ENCODE results near the gene NBEA.
"Not testable (repeated sequence)": the region's sequence is repeated elsewhere in the genome, so short reads cannot be mapped to it uniquely, and the experiment has no call there.

NBEA gene

GRCh38 chr13:35408285-35408684 is 466.2 kb downstream of the NBEA start:
- not testable (repeated sequence) for DNase-seq

DNA sequence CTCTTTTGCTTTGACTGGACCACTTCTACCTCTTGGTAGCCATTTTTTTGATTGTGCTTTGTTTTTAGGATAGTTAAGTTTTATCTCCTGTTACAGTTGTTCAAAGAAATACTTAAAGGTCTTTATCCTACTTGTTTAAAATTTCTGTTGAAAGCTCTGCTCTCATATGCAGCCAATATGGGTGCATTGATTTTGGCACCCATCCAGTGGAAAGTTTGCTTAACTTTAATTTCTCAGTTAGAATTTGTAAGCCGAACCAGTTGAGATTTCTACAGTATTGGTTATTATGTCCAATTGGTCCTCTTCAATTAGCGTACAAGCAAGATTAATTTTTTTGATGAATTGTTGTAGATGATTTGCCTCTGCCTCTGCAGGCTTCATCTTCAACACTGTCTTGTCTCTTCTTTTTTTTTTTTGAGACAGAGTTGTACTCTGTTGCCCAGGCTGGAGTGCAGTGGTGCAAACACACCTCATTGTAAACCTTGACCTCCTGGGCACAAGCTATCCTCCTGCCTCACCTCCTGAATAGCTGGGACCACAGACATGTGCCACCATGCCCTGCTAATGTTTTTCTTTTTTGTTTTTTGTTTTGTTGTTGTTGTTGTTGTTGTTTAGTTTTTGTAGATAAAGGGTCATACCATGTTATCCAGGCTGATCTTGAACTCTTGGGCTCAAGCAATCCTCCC is 469.1 kb downstream of the NBEA start:
- DNase-seq = no peak

DNA sequence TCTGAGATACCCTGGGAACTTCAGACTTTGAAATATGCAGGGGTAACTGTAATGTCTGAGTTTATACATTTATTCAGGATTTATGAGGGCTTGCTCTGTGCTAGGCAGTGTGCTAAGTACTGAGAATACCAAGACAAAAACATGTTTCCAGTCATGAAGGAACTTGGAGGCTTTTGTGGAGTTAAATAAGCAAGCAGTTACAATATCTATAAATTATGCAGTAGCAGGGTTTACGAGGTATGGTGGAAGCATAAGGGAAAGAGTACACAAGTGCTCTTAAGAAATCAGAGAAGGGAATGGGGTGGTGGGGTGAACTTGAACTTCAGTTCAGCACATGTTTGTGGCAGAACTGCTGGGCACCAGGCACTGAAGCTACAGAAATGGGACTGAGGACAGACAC is 506.4 kb downstream of the NBEA start:
- no peak for DNase-seq

DNA sequence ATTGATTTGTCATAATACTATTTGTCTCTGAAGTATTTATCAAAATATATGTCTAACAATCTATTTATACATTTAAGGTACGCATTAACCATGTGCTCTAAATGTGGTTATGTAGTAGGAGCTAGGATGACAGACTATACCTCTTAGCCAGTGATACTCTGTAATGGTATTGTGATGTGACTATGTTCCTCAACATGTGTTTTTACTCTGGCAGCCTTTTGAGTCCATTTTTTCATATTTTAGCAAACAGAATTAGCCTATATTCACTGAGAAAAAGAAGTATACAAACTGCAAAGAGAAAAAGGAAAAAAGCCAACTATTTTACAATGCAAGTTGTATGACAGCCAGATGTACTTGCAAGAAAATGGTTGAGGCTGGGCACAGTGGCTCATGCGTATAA is 507.8 kb downstream of the NBEA start:
- DNase-seq = no peak

GRCh38 chr13:35455022-35455421 is 513.0 kb downstream of the NBEA start:
- no peak for DNase-seq

DNA sequence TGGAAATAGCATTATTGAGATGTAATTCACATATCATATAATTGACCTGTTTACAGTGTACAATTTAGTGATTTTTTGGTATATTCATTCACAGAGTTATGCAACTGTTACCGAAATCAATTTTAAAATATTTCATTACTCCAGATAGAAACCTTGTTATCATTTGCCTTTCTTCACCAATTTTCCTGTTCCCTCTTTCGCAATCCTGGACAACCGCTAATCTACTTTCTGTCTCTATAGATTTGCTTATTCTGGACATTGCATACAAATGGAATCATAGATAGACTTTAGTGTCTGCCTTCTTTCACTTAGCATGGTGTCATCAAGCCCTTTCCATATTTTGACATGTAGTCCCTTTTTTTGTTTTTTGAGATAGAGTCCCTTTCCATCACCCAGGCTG is 515.2 kb downstream of the NBEA start:
- DNase-seq = no peak

DNA sequence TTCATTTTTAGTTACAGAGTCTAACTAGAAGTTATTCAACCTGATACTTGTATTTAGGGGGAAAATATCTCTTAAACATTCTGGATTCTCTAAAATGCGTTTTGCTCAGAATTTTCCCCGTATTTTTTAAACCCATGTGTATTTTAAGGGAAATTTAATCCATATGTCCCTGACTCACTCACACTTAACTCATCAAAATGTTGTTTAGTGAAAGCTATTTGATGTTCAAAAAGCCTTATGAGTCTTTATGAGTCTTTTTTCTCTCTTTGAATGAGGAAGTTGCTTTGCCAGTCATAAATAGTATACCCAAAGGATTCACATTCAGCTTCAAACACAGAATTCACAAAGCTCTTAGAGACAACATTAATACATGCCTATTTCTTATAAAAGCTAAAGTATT is 518.0 kb downstream of the NBEA start:
- no peak for DNase-seq

DNA sequence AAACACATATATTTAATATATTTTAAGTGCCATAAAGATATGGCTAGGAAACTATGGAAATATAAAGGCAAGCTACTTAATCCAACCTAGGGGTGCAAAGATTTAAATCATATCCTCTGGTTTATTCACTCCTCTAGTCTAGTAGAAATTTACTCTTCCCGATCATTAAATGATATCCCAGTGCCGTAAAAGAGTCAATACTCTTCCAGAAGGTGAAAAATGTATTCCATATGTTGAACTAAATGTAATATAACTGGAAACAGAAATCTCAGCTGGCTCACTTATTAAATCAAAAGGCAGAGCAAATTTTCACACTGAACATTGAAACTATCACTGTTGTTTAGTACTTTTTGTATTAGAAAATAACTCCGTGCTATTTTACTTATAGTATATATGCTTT is 523.3 kb downstream of the NBEA start:
- DNase-seq = no peak

DNA sequence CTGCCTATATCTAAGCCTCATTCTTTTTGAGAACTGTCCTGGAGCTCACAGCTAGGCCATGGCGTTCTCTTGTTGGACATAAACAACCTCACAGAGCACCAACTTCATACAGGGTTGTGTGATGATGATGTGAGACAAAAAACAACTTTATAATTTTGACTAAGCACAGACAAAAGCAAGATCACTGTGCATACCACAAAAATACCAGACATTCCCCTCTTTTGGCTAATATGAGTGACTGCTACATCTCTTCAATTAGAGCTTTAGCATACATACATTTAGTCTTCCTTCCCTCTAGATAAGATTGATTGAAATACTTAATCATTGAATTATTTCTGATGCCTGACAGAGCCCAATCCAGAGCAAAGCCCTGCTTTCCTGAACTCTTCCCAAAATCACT is 526.1 kb downstream of the NBEA start:
- no peak for DNase-seq

- no peak for DNase-seq
Observed at GRCh38 chr13:35469806-35470525, 527.9 kb downstream of the NBEA start.

GRCh38 chr13:35470671-35471661 is 528.9 kb downstream of the NBEA start:
- no peak for DNase-seq

GRCh38 chr13:35471706-35472322 is 529.7 kb downstream of the NBEA start:
- no peak for DNase-seq

- DNase-seq = no peak
Observed at GRCh38 chr13:35472323-35472881, 530.3 kb downstream of the NBEA start.

- DNase-seq = no peak
Observed at GRCh38 chr13:35473206-35473775, 531.2 kb downstream of the NBEA start.

- DNase-seq = no peak
Observed at GRCh38 chr13:35473802-35474201, 531.7 kb downstream of the NBEA start.

DNA sequence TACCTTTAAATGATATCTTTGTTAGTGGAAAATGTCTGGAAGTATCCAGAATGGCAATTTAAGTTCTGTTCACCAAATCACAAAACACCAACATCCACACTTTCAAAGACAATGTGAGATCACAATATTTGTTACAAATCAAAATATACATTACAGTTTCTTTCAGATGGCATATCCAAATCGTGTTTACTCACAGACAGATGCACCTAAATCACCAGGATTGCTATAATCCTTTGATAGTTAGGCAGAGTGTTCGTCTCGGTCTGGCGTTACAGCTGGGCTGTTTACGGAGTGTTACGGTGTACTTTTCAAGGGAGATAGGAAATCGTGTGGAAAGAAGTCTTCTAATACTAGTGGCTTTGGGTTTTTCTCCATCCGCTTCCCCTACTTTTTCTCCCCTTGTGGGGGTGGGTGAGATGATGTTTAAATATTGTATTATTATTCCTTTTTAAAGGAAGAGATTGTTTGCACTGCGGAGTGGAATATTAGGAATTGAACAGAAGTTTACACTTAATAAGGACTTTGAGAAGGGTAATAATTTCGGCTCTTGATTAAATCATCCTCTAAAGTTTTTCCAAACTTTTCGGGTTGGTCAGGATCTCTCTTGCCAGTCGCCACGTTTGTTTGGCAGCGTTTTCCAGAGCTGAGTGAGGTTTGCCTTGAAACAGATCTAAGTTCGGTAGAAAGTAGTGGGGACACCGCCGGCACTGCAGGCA is 532.6 kb downstream of the NBEA start:
- DNase-seq = no peak

GRCh38 chr13:35475212-35475959 is 533.3 kb downstream of the NBEA start:
- no peak for DNase-seq

DNA sequence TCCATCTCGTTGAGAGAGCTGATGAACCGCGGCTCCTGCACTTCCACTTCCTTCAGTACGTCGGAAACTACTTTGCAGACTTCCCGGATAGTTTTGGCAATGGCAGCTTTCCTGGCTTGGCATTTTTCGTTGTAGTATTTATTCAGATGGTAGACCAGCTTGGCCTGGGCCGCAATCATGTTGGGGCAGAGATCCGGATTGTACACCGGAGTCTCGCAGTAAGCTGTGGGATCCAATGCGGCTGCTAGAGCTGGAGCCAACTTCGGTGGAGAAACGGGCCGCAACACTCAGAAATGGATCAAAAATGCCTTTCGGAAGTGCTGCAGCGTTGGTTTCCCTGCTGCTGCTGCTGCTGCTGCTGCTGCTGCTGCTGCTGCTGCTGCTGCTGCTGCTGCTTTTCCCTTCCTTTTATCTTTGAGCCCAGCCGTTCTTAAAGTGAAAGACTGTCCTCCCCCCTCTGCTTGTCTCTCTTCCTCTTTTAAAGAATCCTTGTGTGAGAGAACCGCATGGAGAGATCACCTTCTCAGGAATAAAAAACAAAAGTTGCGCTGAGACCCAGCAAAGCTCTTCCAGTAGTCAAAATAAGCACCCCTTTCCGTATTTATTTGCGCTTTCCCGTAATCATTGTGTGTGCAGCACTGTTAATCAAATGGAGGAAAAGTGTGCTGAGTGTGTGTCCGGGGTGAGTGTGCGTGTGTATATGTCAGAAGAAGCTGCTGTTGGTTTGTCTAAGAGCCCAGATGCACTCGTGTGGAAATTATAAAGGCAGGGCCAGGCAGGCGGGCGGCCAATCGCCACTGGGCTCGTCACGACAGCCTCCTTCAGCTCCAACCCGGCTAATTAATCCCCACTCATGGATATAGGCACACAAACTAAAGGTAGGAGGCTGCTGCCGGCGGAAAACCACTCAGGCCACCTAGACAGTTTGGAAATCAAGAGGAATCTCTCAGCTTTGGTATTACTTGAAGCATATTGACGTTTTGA is 534.2 kb downstream of the NBEA start, which contains the start of gene MAB21L1:
Gene MAB21L1 (minus strand): TSS at position 730 of the 984 bp plus-strand sequence. CDS start 551 bp downstream, at position 179.
- DNase-seq = peak; percentile 40

GRCh38 chr13:35477386-35477946 is 535.4 kb downstream of the NBEA start:
- no peak for DNase-seq

Measured in NCI-H2029 (cell line).